C4-2B (cell line): ENCODE data around the gene PAQR6.

Source experiments
- H3K27ac ChIP-seq: fragments of 450-650 bp; 2 replicates; pipeline ENCODE4 v1.5.1; 2017
- CTCF ChIP-seq: fragments of 450-650 bp; conservative IDR thresholded peaks from 2 replicates; pipeline ENCODE4 v1.5.1; 2017; ENCODE audit warnings: mild to moderate bottlenecking
- ZFX ChIP-seq: fragments of 450-650 bp; IDR thresholded peaks from 2 replicates; pipeline ENCODE4 v1.6.1; 2017

Gene PAQR6

DNA sequence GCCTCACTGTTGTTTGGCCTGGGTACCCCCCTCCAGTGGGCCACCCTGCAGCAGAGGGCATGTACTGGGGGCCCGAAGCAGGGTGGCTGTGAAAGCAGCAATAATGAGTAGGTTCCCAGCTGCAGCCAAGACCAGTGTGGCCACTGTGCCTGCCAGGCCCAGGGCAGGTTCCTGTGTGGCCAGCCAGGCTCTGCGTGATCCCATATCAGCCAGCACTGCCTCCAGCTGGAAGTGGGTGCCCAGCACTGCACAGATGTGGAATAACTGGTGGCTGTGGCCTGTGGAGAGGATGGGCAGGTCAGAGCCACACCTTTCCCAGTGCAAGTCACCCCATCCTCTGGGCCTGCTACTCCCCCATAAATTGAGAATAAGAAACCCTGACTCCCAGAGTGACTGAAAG is 3.7 kb downstream of the PAQR6 start:
- H3K27ac ChIP-seq = no peak overlapping the region
- TF ChIP-seq ZFX = no peak
- TF ChIP-seq CTCF = no peak

- TF ChIP-seq ZFX (no peak), CTCF (no peak)
- H3K27ac ChIP-seq = no peak overlapping the region
Measured at GRCh38 chr1:156242738-156243137, 5.1 kb downstream of the PAQR6 start.

DNA sequence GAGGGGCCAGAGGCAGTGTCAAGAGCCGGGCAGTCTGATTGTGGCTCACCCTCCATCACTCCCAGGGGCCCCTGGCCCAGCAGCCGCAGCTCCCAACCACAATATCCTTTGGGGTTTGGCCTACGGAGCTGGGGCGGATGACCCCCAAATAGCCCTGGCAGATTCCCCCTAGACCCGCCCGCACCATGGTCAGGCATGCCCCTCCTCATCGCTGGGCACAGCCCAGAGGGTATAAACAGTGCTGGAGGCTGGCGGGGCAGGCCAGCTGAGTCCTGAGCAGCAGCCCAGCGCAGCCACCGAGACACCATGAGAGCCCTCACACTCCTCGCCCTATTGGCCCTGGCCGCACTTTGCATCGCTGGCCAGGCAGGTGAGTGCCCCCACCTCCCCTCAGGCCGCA is 5.9 kb downstream of the PAQR6 start, which contains the start of gene BGLAP:
Gene BGLAP, plus strand, starts transcription at position 259 of the 400 bp plus-strand sequence. Its CDS starts 48 bp downstream, at position 307.
- TF ChIP-seq CTCF (no peak), ZFX (no peak)
- H3K27ac ChIP-seq = no peak within 1 kb of the TSS

DNA sequence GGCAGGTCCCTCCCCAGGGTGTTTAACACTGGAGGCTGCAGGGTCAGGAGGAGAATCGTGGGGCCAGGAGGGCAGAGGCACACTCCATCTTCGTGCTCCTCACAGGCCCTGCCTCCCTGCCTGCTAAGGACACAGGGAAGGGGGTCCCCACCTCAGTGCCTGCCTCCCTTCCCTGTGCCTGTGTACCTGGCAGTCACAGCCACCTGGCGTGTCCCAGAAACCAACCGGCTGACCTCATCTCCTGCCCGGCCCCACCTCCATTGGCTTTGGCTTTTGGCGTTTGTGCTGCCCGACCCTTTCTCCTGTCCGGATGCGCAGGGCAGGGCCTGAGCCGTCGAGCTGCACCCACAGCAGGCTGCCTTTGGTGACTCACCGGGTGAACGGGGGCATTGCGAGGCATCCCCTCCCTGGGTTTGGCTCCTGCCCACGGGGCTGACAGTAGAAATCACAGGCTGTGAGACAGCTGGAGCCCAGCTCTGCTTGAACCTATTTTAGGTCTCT is 6.5 kb downstream of the PAQR6 start:
- no peak overlapping the region for H3K27ac ChIP-seq
- no peak for TF ChIP-seq ZFX
- no peak for TF ChIP-seq CTCF

DNA sequence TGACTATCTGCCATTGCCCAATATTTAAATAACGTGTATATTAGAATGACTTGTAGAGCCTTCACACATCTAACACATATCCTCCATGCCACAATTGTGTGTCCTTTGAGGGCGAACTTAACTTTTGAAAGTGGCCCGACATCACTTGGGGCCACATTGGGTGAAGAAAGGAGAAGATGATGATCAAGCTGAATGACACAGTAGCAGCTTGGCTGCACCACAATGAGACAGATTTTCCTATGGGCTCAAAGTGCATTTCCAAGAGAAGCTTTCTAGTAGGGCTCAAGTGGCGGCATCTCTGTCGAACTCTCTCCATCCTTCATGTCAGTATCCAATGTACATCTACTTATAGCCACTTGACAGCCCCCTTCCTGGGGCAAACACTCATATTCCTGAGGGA is 9.6 kb downstream of the PAQR6 start:
- no peak for TF ChIP-seq ZFX
- no peak for TF ChIP-seq CTCF
- H3K27ac ChIP-seq = no peak overlapping the region

DNA sequence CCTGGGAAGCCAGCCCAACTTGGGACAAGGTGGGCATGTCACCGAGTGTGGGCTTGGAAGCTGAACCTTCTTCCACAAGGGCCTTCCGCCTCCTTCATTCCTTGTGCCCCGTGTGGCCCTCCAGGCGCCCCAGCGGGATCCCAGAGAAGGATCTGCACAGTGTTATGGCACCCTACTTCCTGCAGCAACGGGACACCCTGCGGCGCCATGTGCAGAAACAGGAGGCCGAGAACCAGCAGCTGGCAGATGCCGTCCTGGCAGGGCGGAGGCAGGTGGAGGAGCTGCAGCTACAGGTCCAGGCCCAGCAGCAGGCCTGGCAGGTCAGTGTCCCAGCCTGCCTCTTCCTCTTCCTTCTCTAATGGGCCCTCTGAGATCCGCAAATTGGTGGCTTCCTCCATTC is 11.7 kb downstream of the PAQR6 start:
- no peak overlapping the region for H3K27ac ChIP-seq
- no peak for TF ChIP-seq CTCF
- TF ChIP-seq ZFX = no peak

DNA sequence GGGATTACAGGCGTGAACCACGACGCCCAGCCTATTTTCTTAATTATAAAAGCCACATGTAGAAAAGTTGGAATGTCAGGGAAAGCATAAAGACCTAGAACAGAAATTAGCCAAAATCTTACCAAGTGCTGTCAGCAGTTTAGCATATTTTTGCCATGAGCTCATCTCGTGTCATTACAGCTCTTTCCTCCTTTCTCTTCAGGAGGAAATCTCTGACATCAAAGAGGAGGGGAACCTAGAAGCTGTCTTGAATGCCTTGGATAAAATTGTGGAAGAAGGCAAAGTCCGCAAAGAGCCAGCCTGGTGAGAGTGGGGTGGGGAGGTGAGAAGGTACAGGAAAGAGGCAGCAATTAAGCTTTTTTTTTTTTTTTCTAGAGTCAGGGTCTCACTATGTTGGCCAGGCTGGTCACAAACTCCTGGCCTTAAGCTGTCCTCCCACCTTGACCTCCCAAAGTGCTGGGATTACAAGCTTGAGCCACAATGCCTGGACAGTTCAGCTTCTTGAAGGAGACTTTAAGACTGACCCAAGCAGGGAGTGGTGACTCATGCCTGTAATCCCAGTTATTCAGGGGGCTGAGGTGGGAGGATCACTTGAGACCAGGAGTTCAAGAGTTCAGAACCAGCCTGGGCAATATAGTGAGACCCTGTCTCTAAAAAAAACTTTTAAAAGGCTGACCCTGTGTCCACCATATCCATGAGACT is 14.3 kb downstream of the PAQR6 start:
- TF ChIP-seq ZFX (no peak), CTCF (no peak)

More for the DNA sequence above, 14.3 kb downstream of the PAQR6 start:
- H3K27ac ChIP-seq = no peak overlapping the region
